GM13976 (cell line): Measurements from ENCODE around the gene NSD1.

ENCODE experiments used
- DNase-seq: peaks from one replicate; pipeline ENCODE4 v3.0.0; 2012; ENCODE audit warnings: low spot score
- CTCF ChIP-seq: IDR thresholded peaks from 2 replicates; pipeline ENCODE4 v1.5.1; 2012; ENCODE audit warnings: borderline replicate concordance, mild to moderate bottlenecking; ENCODE audit not compliant: insufficient read depth; ENCODE audit errors: extremely low read depth, missing control alignments, control extremely low read depth
- in situ Hi-C: fragments of 300-500 bp; cut with MboI; formaldehyde crosslinking; loops from one replicate; pipeline ENCODE4 v1.12.0; 2022; ENCODE audit warnings: low sequenced_read_pairs, mixed read lengths, inconsistent platforms; ENCODE audit not compliant: unreplicated experiment

Gene NSD1

GRCh38 chr5:177122566-177122965, 11.0 kb upstream of the NSD1 start:
- in situ Hi-C loops, result no loop called here
- TF ChIP-seq CTCF, result no peak
- DNase-seq, result no peak

- DNase-seq, result no peak
- in situ Hi-C loops, result no loop called here
- no peak for TF ChIP-seq CTCF
Measured at GRCh38 chr5:177123789-177124485, 9.6 kb upstream of the NSD1 start.

- DNase-seq, result no peak
- in situ Hi-C loops, result no loop called here
- TF ChIP-seq CTCF, result no peak
Measured at GRCh38 chr5:177124486-177124991, 9.0 kb upstream of the NSD1 start.

- no peak for TF ChIP-seq CTCF
- in situ Hi-C loops, result no loop called here
- no peak for DNase-seq
Measured at GRCh38 chr5:177126771-177127170, 6.8 kb upstream of the NSD1 start.

GRCh38 chr5:177128551-177128981, 5.0 kb upstream of the NSD1 start:
- DNase-seq, result no peak
- TF ChIP-seq CTCF, result no peak
- in situ Hi-C loops, result no loop called here

- in situ Hi-C loops, result no loop called here
- no peak for TF ChIP-seq CTCF
- DNase-seq, result no peak
Measured at GRCh38 chr5:177130211-177131018, 3.2 kb upstream of the NSD1 start.
